Left lung (tissue), 10 donors: ENCODE measurements around the gene CDCA3. TPM values are rescaled to one million over a fixed set of nuclear protein-coding genes. Genes with fewer than 3 reads are reported as not detected.

Experiments
- ATAC-seq: fragments of 200-7000 bp; cut with Tn5 transposase; one replicate; pipeline ENCODE4 v1.9.1; 2020; ENCODE audit warnings: moderate library complexity
- DNase-seq, 4 donors: peaks; one replicate each; pipeline ENCODE4 v3.0.0-alpha.2; 2013 to 2020
- H3K27ac ChIP-seq, 2 donors: fragments of 200-600 bp; sonication (generic) in 1 of 2; one replicate each; pipeline versions ENCODE4 v1.5.0 to v1.8.0; 2020 to 2021
- H3K27me3 ChIP-seq, 2 donors: fragments of 200-600 bp; sonication (generic) in 1 of 2; one replicate each; pipeline versions ENCODE4 v1.5.0 to v1.8.0; 2020 to 2021
- H3K36me3 ChIP-seq, 2 donors: fragments of 200-600 bp; sonication (generic) in 1 of 2; one replicate each; pipeline versions ENCODE4 v1.5.0 to v1.8.0; 2020 to 2021
- H3K4me1 ChIP-seq, 2 donors: fragments of 200-600 bp; one replicate each; pipeline ENCODE4 v1.8.0; 2021
- H3K4me3 ChIP-seq, 2 donors: fragments of 200-600 bp; sonication (generic) in 1 of 2; one replicate each; pipeline versions ENCODE4 v1.5.0 to v1.8.0; 2020 to 2021; ENCODE audit warnings: mild to moderate bottlenecking in 1 of 2
- H3K9me3 ChIP-seq, 2 donors: fragments of 200-600 bp; sonication (generic) in 1 of 2; one replicate each; pipeline versions ENCODE4 v1.5.0 to v1.8.0; 2020 to 2021
- CTCF ChIP-seq, 2 donors: fragments of 200-600 bp; sonication (generic) in 1 of 2; IDR thresholded peaks; one replicate each; pipeline versions ENCODE4 v1.5.0 to v1.8.0; 2021; ENCODE audit warnings: antibody characterized with exemption in 2 of 2
- intact Hi-C, 2 donors: fragments of 100-400 bp; cut with DNase I; formaldehyde crosslinking; loops; one replicate each; pipeline versions ENCODE4 v1.11.2 to v1.14.2; 2022
- polyA plus RNA-seq, 6 donors: library from polyadenylated mRNA; unstranded; fragments of 120-200 nt; gene quantifications; one replicate each; pipeline ENCODE4 v1.2.1, GENCODE V29; 2013; ENCODE audit not compliant: insufficient read length in 6 of 6
- total RNA-seq, 2 donors: library from RNA; stranded (reverse); fragmentation: NEBNext Ultra II Directional; extraction: Animal tissue kit (Norgen Biotek cat#: 25700); gene quantifications; one replicate each; pipeline ENCODE4 v1.2.1, GENCODE V29; 2021
- donor health status: DM: no; HTN: yes; CAD: no.
- donor health status: DM: no; HTN: no; CAD: no.

The CDCA3 gene
- total and polyA plus RNA-seq, 8 donors: 2.0 to 59.2 (median 28.2) TPM

GRCh38 chr12:6863033-6863432, 11.9 kb upstream of the CDCA3 start:
- Histone ChIP-seq H3K36me3 (peaks cover 0 to 82% of the 10 kb centered on the region in 2 donors), H3K27ac (no peak overlapping the region), H3K4me3 (no peak overlapping the region), H3K9me3 (no peaks in the 10 kb centered on the region), H3K4me1 (peaks cover 3 to 9% of the 10 kb centered on the region in 2 donors), H3K27me3 (no peaks in the 10 kb centered on the region)
- DNase-seq (no peak), ATAC-seq (no peak)
- TF ChIP-seq CTCF (IDR thresholded peaks at IDR 0.05): no peak
- intact Hi-C loops: no loop called here

GRCh38 chr12:6861391-6861790, 10.3 kb upstream of the CDCA3 start:
- Histone ChIP-seq H3K27me3 (no peaks in the 10 kb centered on the region), H3K4me3 (no peak overlapping the region), H3K27ac (no peak overlapping the region), H3K36me3 (peaks cover 0 to 99% of the 10 kb centered on the region in 2 donors), H3K4me1 (peaks cover 0 to 1% of the 10 kb centered on the region in 2 donors), H3K9me3 (no peaks in the 10 kb centered on the region)
- TF ChIP-seq CTCF (IDR thresholded peaks at IDR 0.05): no peak
- DNase-seq (no peak), ATAC-seq (no peak)
- intact Hi-C loops: no loop called here

GRCh38 chr12:6860942-6861341, 9.9 kb upstream of the CDCA3 start:
- intact Hi-C loops: no loop called here
- TF ChIP-seq CTCF (IDR thresholded peaks at IDR 0.05): no peak

GRCh38 chr12:6860116-6860515, 9.0 kb upstream of the CDCA3 start:
- Histone ChIP-seq H3K36me3 (peaks cover 0 to 100% of the 10 kb centered on the region in 2 donors), H3K4me3 (no peak overlapping the region), H3K4me1 (no peaks in the 10 kb centered on the region), H3K9me3 (no peaks in the 10 kb centered on the region), H3K27ac (no peak overlapping the region), H3K27me3 (no peaks in the 10 kb centered on the region)
- DNase-seq (no peak), ATAC-seq (no peak)
- no peak for TF ChIP-seq CTCF (IDR thresholded peaks at IDR 0.05)
- intact Hi-C loops: no loop called here

More at GRCh38 chr12:6860942-6861341, 9.9 kb upstream of the CDCA3 start:
- H3K27ac ChIP-seq: no peak overlapping the region
- no peaks in the 10 kb centered on the region for H3K4me1 ChIP-seq
- H3K27me3 ChIP-seq: no peaks in the 10 kb centered on the region
- peaks cover 0 to 100% of the 10 kb centered on the region in 2 donors for H3K36me3 ChIP-seq
- ATAC-seq (no peak), DNase-seq (no peak)
- no peak overlapping the region for H3K4me3 ChIP-seq
- H3K9me3 ChIP-seq: no peaks in the 10 kb centered on the region

GRCh38 chr12:6858799-6859198, 7.7 kb upstream of the CDCA3 start:
- Histone ChIP-seq H3K27ac (no peak overlapping the region), H3K36me3 (peaks cover 0 to 88% of the 10 kb centered on the region in 2 donors), H3K4me1 (peaks cover 0 to 4% of the 10 kb centered on the region in 2 donors), H3K4me3 (no peak overlapping the region), H3K27me3 (no peaks in the 10 kb centered on the region), H3K9me3 (no peaks in the 10 kb centered on the region)
- no peak for TF ChIP-seq CTCF (IDR thresholded peaks at IDR 0.05)
- ATAC-seq (no peak), DNase-seq (no peak)
- intact Hi-C loops: no loop called here
